NCI-H1092 (cell line): Measurements from ENCODE around the gene COL12A1.

ENCODE experiments used
- DNase-seq: peaks from one replicate; lab custom pipeline; 2025; lab: John Stamatoyannopoulos, UW

COL12A1 gene

DNA sequence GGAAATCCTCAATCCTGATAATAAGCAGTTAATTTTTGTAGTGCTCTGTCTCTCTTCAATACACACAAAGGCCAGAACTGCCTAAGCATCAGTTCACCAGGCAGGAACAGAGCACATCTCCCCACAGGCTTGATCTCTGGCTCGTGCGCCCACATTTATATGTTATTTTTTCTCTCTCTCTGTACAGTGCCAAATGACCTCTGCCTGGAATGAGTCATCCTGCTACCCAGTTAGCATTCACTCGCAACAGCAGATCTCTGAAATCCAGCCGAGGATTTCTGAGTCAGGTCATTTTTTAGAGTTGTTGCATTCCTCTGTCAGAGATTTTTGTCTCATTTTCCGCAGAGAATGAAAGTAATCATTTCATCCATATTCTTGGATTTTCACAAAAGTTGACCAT, 107.1 kb downstream of the COL12A1 start:
- DNase-seq = no peak

DNA sequence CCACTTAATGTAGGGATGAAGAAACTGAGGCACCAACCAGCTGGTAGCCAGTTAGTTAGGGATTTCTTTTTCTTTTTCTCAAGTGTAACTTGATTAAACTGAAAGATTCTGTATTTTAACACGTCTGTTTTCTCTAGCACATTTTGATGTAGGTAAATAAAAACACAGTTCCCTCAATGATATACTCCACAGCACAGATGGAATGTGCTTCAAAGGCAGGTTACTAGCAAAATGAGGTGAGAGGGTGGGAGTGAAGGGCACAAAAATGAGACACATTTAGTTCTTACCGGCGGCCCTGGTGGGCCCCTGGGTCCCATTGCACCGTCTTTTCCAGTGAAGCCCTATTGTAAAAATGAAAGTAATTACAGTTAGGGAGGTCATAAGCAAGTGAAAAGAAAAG, 108.9 kb downstream of the COL12A1 start:
- DNase-seq = no peak

DNA sequence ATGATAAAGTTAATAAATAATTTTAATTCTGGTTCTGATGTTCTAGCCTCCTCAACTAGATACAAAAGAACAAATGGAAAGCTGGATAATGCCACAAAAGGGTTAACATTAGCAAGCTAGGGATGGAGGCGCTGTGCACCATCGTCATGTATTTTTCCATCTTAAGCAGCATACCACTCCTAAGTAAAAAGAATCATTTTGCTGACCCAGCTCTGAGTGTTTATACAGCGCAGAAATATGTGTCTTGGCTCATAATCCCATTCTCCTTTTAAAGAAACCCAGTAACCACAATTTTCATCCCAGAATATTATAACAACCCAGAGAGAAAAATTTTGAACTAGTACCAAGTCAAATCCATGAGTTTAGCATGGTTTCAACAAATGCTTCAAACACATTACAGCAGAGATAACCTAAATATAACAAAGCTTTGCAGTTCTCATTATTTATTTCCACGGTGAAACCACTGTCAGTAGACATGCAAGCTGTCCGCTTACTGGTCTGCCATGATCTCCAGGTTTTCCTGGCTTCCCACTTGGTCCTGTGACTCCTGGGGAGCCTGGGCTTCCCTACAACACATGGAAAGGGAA, 111.1 kb downstream of the COL12A1 start:
- no peak for DNase-seq

DNA sequence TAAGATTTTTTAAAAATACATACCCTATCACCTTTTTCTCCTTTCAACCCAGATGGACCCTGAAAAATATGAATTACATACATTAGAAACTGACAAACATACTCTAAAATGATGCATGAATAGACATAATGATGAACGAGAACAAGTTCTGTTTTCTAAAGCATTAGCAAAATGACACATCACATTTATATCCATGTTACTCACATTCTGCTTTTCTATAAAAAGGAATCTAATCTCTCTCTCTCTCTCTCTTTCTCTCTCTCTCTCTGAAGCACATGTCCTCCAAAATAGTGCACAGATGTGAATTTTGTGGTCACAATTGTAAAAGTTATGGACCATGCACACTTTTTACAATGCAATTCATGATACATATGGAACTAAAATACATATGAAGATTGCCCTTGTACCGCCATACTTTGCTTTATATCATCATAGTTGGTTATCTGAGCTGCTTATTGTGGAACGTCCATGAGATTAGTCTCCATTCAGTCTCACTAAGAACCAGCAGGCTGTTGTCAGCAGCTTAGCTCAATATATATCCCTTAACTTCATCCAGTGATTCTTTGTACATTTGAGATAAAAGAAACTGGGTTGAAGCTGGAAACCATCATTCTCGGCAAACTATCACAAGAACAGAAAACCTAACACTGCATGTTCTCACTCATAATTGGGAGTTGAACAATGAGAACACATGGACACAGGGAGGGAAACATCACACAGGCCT, 114.2 kb downstream of the COL12A1 start:
- no peak for DNase-seq

DNA sequence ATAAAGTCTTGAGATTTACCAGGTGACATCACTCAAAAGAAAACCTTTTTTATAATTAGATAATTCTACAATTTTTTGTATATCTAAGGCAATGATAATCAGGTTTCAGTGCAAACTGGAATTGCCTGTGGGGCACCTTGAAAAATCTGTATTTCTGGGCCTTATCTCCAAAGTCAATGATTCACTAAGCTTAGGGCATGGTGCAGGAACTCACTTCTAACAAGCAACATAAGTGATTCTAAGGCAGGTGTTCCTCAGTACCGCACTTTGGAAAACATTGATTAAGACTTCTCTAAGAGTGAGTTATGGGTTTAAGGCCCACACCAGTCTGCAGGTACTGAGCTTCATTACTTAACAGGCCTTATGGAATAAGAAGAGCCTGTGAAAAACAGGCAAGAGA, 115.3 kb downstream of the COL12A1 start:
- DNase-seq = no peak

DNA sequence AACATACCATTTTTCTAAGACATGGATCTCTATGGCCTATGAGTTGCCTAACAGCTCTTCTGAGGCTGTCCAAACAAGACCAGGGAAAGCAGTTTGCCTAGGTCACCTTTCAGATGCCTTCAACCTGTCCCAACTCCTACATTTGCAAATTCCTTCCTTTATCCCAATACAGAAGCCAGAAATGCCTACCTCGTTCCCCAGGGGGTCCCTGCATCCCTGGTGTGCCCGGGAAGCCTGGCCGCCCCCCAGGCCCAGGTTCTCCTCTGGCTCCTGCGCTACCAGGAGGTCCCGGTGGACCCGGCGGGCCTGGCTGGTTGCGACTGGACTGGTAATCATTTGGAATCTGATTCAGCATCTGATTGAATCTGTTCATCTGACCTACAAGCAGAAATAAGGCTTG, 115.9 kb downstream of the COL12A1 start:
- no peak for DNase-seq

DNA sequence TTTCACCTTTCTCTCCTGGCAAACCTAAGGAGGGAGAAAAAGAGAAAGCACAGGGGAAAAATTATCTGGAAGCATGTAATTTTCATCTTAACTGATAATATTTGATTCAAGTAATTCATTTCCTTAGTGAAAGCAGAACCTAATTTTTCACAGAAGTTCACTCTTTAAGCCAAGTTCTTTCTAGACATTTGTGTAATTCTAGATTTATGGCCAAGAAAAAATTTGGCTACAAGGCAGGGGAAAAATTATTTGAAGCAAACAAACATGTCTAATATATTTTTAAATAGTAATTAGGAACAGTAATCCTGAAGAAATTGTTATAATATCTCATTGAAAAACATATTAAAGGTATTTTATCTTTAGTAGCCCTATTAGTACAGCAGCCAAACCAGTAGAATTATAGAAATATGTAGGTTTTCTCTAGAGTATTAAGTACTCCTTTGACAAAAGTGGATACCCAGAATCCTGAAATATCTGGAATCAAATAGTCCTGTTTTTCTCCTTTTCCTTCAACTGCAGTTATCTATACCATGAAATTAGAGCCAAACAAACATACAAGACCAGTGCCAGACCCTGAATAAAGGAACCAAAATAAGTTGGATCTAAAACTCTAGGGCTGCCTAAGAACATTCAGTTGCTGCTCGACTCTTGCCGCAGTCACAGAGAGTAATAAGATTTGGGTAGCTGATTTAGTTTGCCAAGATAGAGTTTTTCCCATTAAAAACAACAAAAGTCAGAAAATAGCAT, 116.5 kb downstream of the COL12A1 start:
- DNase-seq = no peak

DNA sequence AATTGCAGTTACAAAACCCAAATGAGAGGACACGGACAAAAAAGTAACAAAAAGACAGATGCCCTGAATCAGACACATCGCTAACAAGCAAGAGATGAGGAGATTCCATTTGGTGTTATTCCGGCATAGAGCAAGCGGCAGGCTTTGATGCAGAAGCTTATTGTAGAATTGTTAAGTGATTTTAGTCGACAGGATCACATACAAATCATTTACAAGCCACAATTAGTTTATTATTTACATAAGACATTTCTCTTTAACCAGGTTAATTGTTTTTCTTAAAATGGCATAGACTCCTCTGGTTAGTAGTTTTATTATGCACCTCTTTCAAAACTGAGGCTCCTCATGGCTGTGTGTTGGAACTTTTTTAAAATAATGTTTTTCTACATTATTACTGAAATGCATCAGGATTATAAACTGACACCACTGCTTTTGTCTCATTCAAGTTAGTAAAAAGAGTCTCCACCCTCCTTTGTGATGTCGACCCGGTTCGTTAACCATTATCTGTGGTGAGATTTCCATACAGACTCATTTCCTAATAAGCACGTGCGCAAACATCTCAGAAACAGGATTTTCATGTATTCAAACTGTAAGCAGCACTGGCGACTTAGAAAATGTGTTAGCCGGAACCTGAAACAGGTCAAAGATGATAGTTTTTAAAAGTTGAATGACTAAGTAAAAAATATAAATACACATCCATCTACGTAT, 119.8 kb downstream of the COL12A1 start:
- DNase-seq = no peak

DNA sequence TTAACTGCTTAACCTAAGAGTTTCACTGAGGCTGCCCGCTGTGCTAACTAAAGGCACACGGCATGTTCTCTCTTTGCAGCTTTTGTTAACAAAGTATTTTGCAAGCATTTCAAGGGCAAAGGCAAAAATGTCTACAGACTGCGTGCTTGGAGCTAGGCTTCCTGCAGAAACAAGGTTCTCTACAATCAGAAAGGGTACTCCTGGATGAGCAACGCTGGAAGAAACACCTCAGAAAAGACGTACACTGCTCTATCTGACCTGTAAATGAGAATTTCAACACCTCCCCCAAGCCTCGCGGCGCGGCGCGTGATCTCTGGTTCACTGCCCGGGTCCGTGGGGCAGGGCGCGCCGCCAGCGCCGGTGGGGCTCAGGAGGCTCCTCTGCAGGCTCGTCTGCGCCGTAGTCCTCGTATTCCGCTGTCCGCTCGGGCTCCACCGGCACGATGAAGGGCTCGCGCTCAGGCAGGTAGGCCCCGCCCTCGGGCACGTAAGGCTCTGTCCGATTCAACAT, 120.9 kb downstream of the COL12A1 start:
- DNase-seq = no peak

DNA sequence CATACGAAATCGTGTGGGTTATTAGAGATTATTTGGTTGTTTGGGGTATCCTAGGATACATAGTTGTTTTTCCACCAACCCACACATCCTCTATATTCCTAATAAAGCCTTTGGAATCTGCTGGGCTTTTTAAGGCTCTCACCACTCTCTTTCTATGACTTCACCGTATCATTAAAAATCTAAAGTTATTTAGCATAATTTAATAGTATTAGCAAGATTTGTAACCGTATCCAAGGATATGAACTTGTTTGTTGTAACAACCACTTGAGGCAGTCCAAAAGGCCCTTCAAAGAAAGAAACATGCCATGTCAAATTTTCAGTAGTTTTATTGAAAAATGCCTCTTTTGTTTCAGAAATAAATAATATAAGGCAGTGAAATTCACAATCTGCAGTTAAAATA, 121.8 kb downstream of the COL12A1 start:
- no peak for DNase-seq

DNA sequence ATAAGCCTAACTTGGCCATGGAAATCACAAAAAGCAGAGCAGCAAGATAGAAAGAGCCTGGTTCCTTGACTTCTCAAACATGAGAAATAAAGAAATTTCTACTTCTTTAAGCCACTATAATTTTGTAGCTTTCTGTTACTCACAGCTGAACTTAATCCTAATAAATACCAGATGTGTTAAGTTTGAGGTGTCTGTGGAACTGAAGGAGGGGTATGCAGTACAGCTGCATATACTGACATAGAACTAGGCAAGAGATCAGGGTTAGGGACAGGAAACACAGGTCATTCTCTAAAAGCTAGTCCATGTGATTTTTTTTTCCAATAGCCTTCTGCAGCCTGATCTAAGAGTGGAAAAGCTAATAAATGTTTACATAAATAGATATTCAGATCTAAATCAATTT, 123.9 kb downstream of the COL12A1 start:
- no peak for DNase-seq

DNA sequence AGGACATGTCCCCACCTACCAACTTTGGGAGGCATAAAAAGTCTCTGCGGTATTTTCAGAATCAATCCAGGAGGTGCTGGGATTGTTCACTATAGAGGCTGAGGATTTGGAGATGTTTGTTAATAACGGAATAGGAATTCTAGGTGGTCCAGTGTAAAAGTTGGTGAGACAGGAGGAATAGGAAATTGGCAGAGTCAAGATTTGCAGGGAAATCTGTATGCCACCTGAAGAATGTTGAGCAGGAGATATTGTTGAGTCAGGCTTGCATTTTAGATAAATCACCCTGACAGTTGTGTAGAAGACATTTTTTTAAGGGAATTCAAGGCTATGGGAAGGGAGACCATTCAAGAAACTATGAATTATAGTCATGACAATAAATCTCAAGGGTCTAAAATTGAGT, 124.8 kb downstream of the COL12A1 start:
- DNase-seq = no peak

DNA sequence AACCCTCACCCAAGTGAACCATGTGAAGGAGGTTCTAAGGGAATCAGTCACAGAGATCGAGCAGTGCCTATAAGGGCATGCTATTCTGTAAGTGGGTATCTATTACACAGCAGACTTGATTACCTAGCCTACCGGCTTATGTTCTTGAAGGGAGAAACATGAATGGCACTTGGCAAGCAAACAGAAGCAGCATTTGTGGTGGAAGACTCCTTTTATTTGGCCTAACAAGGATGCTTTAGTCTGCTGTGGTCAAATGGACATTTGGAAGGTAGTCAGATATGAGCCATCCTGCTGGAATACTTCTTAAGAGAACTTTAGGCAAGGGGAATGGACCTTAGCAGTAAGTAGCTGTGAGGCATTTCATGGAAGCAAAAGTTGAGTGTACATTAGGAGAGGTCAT, 126.3 kb downstream of the COL12A1 start:
- DNase-seq = no peak

DNA sequence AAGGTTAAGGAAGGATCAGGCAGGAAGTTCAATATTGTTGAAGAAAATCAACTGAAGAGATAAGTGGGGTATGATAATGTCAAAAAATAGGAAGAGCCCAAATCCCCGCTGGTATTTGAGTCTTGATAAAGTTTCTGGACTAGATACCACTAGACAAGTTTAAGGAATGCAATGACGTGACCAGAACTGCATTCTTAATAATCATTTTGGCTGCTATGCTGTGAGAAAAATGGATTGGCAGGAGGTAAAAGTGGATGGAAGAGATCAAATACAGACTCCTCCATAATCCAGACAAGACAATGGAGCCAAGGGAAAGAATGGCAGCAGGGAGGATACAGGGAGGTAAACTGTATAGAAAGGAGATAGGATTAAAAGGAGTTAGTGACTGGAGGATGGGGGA, 128.2 kb downstream of the COL12A1 start:
- DNase-seq = no peak

DNA sequence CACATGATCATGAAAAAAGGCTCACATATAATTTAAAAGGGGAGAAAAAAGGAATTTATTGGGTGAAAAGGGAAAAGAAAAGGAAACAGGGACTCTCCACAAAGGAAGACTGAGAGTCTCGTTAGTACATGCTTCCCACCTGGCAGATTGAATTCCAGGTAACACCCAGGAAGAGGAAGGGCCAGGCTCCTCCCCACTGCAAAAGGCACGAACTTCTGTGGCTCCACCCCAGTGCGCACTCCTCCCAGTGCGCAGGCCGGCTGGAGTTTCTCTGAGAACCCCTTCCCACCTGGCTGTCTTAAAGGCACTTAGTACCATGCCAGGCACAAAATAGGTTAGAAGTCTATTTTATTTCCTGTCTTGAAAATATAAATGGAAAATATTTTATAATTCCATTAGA, 129.8 kb downstream of the COL12A1 start:
- DNase-seq = no peak

DNA sequence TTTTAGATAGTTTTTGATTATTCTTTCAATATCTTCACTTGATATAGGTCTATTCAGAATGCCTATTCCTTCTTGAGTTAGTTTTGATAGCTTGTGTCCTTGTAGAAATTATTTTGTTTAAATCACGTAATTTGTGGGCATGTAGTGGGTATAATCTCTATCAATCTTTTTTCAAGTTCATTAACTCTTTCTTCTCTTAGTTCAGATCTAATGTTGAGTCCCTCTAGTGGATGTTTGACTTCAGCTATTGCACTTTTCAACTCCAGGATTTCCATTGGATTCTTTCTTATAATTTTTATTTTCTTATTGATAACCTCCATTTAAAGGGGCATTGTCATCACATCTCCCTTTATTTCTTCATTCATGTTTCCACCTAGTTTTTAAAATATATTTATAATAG, 135.6 kb downstream of the COL12A1 start:
- DNase-seq = no peak

DNA sequence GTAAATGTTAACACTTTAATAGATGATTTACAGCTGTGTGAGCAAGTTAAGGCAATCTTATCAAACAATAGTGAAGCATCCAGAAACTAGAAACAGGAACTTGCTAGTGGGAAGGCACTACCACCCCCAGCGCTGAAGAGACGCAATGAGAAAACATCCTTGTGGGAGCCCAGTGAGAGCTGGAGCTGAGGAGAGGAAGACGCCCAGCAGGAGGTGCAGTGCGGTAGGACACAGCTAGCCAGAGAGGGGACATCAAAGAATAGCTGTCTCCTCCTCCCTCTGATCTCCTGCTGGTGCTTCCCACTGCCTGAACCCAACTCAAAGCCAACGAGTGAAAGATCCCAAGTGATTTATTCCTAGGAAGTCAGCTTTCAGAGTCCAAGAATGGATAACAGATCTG, 140.3 kb downstream of the COL12A1 start:
- DNase-seq = no peak

DNA sequence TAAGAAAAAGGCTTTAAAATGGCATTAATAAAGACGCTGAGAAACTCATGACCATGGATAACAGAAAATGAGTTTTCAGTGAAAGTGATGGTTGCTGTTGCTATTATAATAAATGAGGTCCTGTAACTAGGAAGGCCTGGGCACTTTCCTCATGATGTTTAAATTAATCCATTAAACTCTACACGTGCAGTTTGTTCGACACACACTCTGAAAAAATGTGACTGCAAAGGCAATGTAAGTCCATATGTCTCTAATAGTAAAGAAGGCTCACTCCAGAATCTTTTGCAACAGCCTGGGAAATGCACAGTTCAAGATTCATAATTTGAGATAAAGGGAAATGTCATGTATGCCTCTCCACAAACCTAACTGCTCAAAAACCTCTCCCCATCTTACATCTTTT, 153.4 kb downstream of the COL12A1 start:
- DNase-seq = no peak

DNA sequence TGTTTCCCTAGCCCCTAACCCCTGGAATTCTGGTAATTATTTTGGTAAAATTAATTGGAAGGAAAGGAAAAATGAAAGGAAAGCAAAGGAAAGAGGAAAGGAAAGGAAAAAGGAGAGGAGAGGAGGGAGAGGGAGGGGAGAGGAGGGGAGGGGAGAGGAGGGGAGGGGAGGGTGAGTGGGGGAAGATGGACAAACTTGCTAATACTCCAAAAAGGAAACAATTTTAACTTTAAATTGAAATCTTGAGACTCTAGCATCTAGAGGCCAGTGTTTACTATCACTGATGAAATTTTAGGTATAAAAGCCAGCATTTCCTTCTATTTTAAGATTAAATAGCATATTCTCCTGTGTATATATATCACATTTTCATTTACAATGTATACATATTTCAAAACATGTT, 156.5 kb downstream of the COL12A1 start:
- DNase-seq = no peak

DNA sequence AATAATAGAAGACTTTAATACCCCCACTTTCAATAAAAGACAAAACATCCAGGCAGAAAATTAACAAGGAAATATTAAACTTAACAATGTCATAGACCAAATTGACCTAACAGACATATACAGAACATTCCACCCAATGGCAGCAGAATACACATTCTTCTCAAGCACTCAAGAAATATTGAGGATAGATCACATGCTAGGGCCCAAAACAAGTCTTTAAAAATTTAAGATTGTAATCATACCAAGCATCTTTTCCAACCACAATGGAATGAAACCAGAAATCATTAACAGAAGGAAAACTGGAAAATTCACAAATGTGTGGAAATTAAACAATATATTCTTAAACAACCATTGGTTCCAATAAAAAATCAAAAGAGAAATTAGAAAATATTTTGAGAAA, 161.0 kb downstream of the COL12A1 start:
- DNase-seq = no peak

DNA sequence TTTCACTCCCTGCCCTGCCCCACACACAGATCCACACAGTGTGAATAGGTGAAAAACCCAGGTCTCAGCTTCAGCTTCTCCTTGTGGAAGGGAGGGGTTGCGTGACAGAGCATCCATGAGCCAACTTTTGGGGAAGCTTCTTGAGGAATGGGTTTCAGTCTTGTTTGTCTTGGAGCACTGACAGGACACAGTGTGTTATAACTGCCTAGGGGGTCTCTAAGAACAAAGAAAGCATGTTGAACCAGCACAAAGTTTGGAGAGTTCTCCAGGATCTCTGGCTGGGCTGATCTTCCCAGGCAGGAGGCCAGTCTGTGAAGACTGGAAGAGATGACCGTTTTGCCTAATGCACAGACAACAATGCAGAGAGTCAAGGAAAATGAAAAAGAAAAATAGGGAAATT, 164.5 kb downstream of the COL12A1 start:
- DNase-seq = no peak
